GM19025 (cell line): ENCODE measurements around the gene DYTN.

Experiments used
- ATAC-seq: cut with Tn5 transposase; IDR thresholded peaks from one replicate; pipeline ENCODE4 v1.9.1; 2021; ENCODE audit warnings: mild to moderate bottlenecking, low read depth, moderate library complexity; ENCODE audit not compliant: unreplicated experiment

The DYTN gene

GRCh38 chr2:206701952-206702605 lies 16.1 kb downstream of the DYTN start:
- ATAC-seq = no peak

- ATAC-seq = no peak
These were observed 18.0 kb downstream of the DYTN start for GRCh38 chr2:206700156-206700555.

- ATAC-seq = no peak
These were observed 19.4 kb downstream of the DYTN start for GRCh38 chr2:206698811-206699210.

- ATAC-seq = no peak
These were observed 21.3 kb downstream of the DYTN start for GRCh38 chr2:206696910-206697309.

GRCh38 chr2:206693399-206694137 lies 24.6 kb downstream of the DYTN start:
- ATAC-seq = no peak

- no peak for ATAC-seq
These were observed 25.2 kb downstream of the DYTN start for GRCh38 chr2:206692971-206693370.

- ATAC-seq = no peak
These were observed 29.2 kb downstream of the DYTN start for GRCh38 chr2:206688990-206689389.

- ATAC-seq = no peak
These were observed 29.7 kb downstream of the DYTN start for GRCh38 chr2:206688453-206688852.

- no peak for ATAC-seq
These were observed 34.6 kb downstream of the DYTN start for GRCh38 chr2:206683546-206683945.

- no peak for ATAC-seq
These were observed 47.5 kb downstream of the DYTN start for GRCh38 chr2:206670531-206671319.

GRCh38 chr2:206665251-206665650 lies 52.9 kb downstream of the DYTN start:
- ATAC-seq = no peak

- no peak for ATAC-seq
These were observed 61.1 kb downstream of the DYTN start for GRCh38 chr2:206657087-206657486.

- ATAC-seq = no peak
These were observed 70.2 kb downstream of the DYTN start for GRCh38 chr2:206647985-206648384.

GRCh38 chr2:206642075-206643025 lies 75.8 kb downstream of the DYTN start, which contains the start of gene FAM237A:
TSS of gene FAM237A (plus strand) at chr2:206642487. CDS start at chr2:206644237, 1,750 bp downstream.
- ATAC-seq = no peak

- ATAC-seq = no peak
These were observed 77.0 kb downstream of the DYTN start for GRCh38 chr2:206641226-206641625.

- ATAC-seq = no peak
These were observed 78.6 kb downstream of the DYTN start for GRCh38 chr2:206639636-206640035.

GRCh38 chr2:206635015-206635414 lies 83.2 kb downstream of the DYTN start:
- ATAC-seq = no peak

GRCh38 chr2:206631340-206631739 lies 86.9 kb downstream of the DYTN start:
- ATAC-seq = no peak

GRCh38 chr2:206627632-206628031 lies 90.6 kb downstream of the DYTN start:
- ATAC-seq = no peak

- no peak for ATAC-seq
These were observed 92.1 kb downstream of the DYTN start for GRCh38 chr2:206626108-206626507.
